ENCODE data around the gene SUN1.
"Not testable (repeated sequence)": the region's sequence is repeated elsewhere in the genome, so short reads cannot be mapped to it uniquely, and the experiment has no call there.

SUN1 gene

GRCh38 chr7:834277-834676 is 2.0 kb downstream of the SUN1 start:
- no peak for DNase-seq (ENCODE audit: low spot score)

- no peak for DNase-seq (ENCODE audit: low spot score)
Measured at GRCh38 chr7:835021-835420, 2.7 kb downstream of the SUN1 start.

GRCh38 chr7:835485-836401 is 3.5 kb downstream of the SUN1 start:
- no peak for DNase-seq (ENCODE audit: low spot score)

- peak; percentile 60 for DNase-seq (ENCODE audit: low spot score)
Measured at GRCh38 chr7:836429-836828, 4.2 kb downstream of the SUN1 start.

- DNase-seq (ENCODE audit: low spot score), result no peak
Measured at GRCh38 chr7:837001-837400, 4.7 kb downstream of the SUN1 start.

- no peak for DNase-seq (ENCODE audit: low spot score)
Measured at GRCh38 chr7:840001-840600, 7.8 kb downstream of the SUN1 start.

- DNase-seq (ENCODE audit: low spot score), result no peak
Measured at GRCh38 chr7:841943-842342, 9.7 kb downstream of the SUN1 start.

GRCh38 chr7:842431-843031 is 10.3 kb downstream of the SUN1 start:
- no peak for DNase-seq (ENCODE audit: low spot score)

- DNase-seq (ENCODE audit: low spot score), result no peak
Measured at GRCh38 chr7:843230-843629, 11.0 kb downstream of the SUN1 start.

GRCh38 chr7:844043-844442 is 11.8 kb downstream of the SUN1 start:
- DNase-seq (ENCODE audit: low spot score), result no peak

- no peak for DNase-seq (ENCODE audit: low spot score)
Measured at GRCh38 chr7:844514-844913, 12.2 kb downstream of the SUN1 start.

GRCh38 chr7:845091-845490 is 12.8 kb downstream of the SUN1 start:
- no peak for DNase-seq (ENCODE audit: low spot score)

GRCh38 chr7:845731-846130 is 13.5 kb downstream of the SUN1 start:
- no peak for DNase-seq (ENCODE audit: low spot score)

- not testable (repeated sequence) for DNase-seq (ENCODE audit: low spot score)
Measured at GRCh38 chr7:846958-847650, 14.8 kb downstream of the SUN1 start.

GRCh38 chr7:847728-848127 is 15.5 kb downstream of the SUN1 start:
- not testable (repeated sequence) for DNase-seq (ENCODE audit: low spot score)

GRCh38 chr7:849145-849544 is 16.9 kb downstream of the SUN1 start:
- no peak for DNase-seq (ENCODE audit: low spot score)

- no peak for DNase-seq (ENCODE audit: low spot score)
Measured at GRCh38 chr7:849781-850180, 17.5 kb downstream of the SUN1 start.

GRCh38 chr7:851204-851603 is 18.9 kb downstream of the SUN1 start:
- no peak for DNase-seq (ENCODE audit: low spot score)

GRCh38 chr7:853366-854117 is 21.3 kb downstream of the SUN1 start:
- DNase-seq (ENCODE audit: low spot score), result no peak

GRCh38 chr7:854118-854775 is 22.0 kb downstream of the SUN1 start:
- DNase-seq (ENCODE audit: low spot score), result no peak

GRCh38 chr7:855686-856369 is 23.6 kb downstream of the SUN1 start:
- no peak for DNase-seq (ENCODE audit: low spot score)

Measured in AG20443 (cell line).